Type B pancreatic cell (in vitro differentiated cells): ENCODE measurements around the gene FARSA. TPM values are rescaled to one million over a fixed set of nuclear protein-coding genes. Genes with fewer than 3 reads are reported as not detected.
"Not testable (repeated sequence)": the region's sequence is repeated elsewhere in the genome, so short reads cannot be mapped to it uniquely, and the experiment has no call there.

Source experiments
- DNase-seq: peaks from one replicate; pipeline ENCODE4 v3.0.0; 2021; ENCODE audit warnings: mixed read lengths; ENCODE audit not compliant: unreplicated experiment; ENCODE audit errors: extremely low spot score
- H3K27ac Mint-ChIP-seq: 2 replicates; pipeline ENCODE4 v1.8.0; 2021; ENCODE audit warnings: mild to moderate bottlenecking, mixed read lengths
- H3K27me3 Mint-ChIP-seq: 2 replicates; pipeline ENCODE4 v1.8.0; 2021; ENCODE audit warnings: mixed read lengths
- H3K36me3 Mint-ChIP-seq: 2 replicates; pipeline ENCODE4 v1.8.0; 2021; ENCODE audit warnings: mixed read lengths
- H3K4me1 Mint-ChIP-seq: one replicate; pipeline ENCODE4 v1.8.0; 2021; ENCODE audit warnings: mixed read lengths; ENCODE audit not compliant: unreplicated experiment
- H3K4me3 Mint-ChIP-seq: 2 replicates; pipeline ENCODE4 v1.8.0; 2021; ENCODE audit warnings: mild to moderate bottlenecking, mixed read lengths
- H3K9me3 Mint-ChIP-seq: 2 replicates; pipeline ENCODE4 v1.8.0; 2021; ENCODE audit warnings: mixed read lengths
- total RNA-seq: library from RNA; stranded (reverse); gene quantifications from 2 replicates; pipeline ENCODE4 v1.2.1, GENCODE V29; 2021; ENCODE audit warnings: low replicate concordance
- TF ChIP-seq, protein P1 (sequence below): fragments of 200-600 bp; sonication (generic); conservative IDR thresholded peaks from 2 replicates; pipeline ENCODE4 v1.5.0; 2021; ENCODE audit warnings: antibody characterized with exemption, mild to moderate bottlenecking

Gene FARSA
- total RNA-seq, 1 donor from 2014 or later, result 68.5 TPM

DNA sequence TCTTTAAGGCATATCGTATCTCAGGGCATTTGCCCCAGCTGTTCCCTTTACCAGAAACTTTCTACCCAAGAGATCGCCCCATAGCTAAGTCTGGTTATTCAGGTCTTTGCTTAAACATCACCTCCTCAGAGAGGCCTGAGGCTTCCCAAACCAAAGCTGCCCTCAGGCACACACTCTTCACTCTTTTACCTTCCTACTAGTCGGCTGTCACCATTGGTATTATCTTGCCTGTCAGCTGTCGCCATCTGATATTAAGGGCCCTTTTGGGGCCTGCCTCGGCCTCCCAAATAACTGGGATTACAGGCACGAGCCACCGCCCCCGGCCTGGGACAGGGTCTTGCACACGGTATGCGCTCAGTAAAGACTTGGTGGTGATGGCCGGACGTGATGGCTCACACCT is 22.5 kb upstream of the FARSA start:
- DNase-seq, result no peak
- H3K27ac Mint-ChIP-seq, result peak overlapping the region; percentile 66
- peak overlapping the region; percentile 88 for H3K4me3 Mint-ChIP-seq
- peaks cover 19% of the 10 kb centered on the region for H3K4me1 Mint-ChIP-seq
- peaks cover 8% of the 10 kb centered on the region for H3K36me3 Mint-ChIP-seq
- no peaks in the 10 kb centered on the region for H3K9me3 Mint-ChIP-seq
- H3K27me3 Mint-ChIP-seq, result peaks cover 2% of the 10 kb centered on the region
- TF ChIP-seq, protein P1, sequence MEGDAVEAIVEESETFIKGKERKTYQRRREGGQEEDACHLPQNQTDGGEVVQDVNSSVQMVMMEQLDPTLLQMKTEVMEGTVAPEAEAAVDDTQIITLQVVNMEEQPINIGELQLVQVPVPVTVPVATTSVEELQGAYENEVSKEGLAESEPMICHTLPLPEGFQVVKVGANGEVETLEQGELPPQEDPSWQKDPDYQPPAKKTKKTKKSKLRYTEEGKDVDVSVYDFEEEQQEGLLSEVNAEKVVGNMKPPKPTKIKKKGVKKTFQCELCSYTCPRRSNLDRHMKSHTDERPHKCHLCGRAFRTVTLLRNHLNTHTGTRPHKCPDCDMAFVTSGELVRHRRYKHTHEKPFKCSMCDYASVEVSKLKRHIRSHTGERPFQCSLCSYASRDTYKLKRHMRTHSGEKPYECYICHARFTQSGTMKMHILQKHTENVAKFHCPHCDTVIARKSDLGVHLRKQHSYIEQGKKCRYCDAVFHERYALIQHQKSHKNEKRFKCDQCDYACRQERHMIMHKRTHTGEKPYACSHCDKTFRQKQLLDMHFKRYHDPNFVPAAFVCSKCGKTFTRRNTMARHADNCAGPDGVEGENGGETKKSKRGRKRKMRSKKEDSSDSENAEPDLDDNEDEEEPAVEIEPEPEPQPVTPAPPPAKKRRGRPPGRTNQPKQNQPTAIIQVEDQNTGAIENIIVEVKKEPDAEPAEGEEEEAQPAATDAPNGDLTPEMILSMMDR, result no peak

DNA sequence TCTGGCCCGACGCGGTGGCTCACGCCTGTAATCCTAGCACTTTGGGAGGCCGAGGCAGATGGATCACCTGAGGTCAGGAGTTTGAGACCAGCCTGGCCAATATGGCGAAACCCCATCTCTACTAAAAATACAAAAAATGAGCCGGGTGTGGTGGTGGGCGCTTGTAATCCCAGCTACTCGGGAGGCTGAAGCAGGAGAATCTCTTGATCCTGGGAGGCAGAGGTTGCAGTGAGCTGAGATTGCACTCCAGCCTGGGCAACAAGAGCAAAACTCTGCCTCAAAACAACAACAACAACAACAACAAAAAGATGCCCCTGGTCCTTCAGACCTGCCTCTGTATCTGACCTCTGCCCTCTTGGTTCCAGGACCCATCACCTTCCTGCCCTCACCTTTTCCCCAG is 22.1 kb upstream of the FARSA start:
- Mint-ChIP-seq H3K27ac (peak overlapping the region; percentile 66), H3K4me3 (peak overlapping the region; percentile 88), H3K4me1 (peaks cover 19% of the 10 kb centered on the region)
- H3K36me3 Mint-ChIP-seq, H3K27me3 Mint-ChIP-seq, H3K9me3 Mint-ChIP-seq, DNase-seq: not testable (repeated sequence)

DNA sequence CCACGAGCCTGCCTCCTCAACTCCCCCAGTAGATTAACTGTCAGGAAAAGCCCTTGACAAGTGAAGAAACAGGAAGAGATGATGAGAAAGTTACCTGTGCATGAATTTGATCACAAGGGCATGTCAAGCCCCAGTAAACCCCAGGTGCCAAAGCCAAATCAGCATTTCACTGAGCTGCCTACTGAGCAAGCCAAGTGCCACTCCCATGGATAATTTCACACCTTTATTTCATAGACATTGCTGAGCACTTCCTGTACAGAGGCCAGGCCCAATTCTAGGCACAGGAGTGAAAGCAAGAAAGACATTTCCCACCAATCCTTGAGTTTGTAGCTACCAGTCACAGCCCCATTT is 21.1 kb upstream of the FARSA start:
- Mint-ChIP-seq H3K4me3 (peak overlapping the region; percentile 88), H3K27ac (peak overlapping the region; percentile 77)

DNA sequence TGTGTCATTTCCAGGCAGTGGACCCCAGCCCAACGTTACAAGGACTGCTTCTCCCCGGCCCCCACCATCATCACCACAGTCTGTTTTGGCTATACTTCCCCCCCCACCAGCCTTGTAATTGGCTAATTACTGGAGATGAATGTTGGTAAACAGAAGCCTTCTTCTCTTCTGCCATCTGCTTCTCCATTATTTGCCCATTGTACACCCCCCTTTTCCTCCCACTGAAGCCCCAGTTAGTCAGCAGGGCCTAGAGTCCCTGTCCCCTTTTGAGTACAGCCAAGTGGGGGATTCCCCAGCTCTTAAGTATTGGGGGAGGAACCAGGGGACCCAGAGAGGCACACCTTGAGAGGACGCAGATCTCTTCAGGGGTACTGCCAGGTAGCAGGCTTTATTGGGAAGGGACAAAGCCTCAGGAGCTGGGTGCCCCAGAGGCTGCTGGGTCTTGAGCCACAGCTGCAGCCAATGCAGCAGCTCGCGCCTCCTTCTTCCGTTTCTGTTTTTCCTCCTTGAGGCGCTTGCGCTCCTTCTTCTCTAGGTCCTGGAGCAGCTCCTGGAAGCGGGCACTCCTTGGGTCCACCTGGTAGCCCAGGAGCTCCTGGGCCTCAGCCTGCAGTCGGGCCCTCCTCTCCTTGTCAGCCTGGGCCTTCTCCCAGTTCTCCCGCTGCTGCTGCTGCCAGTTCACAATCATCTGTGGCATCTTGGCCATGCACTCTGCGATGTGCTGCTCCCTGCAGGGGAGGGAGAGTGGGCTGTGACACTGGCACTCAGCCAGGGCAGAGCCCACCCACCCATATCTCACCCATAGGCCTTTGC is 20.5 kb upstream of the FARSA start:
- peaks cover 19% of the 10 kb centered on the region for H3K4me1 Mint-ChIP-seq
- H3K27me3 Mint-ChIP-seq, result no peaks in the 10 kb centered on the region
- TF ChIP-seq, protein P1, result no peak
- H3K27ac Mint-ChIP-seq, result peak overlapping the region; percentile 77
- H3K9me3 Mint-ChIP-seq, result no peaks in the 10 kb centered on the region
- H3K36me3 Mint-ChIP-seq, result peaks cover 13% of the 10 kb centered on the region
- no peak for DNase-seq
- peak overlapping the region; percentile 88 for H3K4me3 Mint-ChIP-seq

More for the DNA sequence above, 21.1 kb upstream of the FARSA start:
- Mint-ChIP-seq H3K4me1 (peaks cover 19% of the 10 kb centered on the region), H3K36me3 (peaks cover 13% of the 10 kb centered on the region), H3K9me3 (no peaks in the 10 kb centered on the region), H3K27me3 (no peaks in the 10 kb centered on the region)
- no peak for DNase-seq
- TF ChIP-seq, protein P1, result no peak

DNA sequence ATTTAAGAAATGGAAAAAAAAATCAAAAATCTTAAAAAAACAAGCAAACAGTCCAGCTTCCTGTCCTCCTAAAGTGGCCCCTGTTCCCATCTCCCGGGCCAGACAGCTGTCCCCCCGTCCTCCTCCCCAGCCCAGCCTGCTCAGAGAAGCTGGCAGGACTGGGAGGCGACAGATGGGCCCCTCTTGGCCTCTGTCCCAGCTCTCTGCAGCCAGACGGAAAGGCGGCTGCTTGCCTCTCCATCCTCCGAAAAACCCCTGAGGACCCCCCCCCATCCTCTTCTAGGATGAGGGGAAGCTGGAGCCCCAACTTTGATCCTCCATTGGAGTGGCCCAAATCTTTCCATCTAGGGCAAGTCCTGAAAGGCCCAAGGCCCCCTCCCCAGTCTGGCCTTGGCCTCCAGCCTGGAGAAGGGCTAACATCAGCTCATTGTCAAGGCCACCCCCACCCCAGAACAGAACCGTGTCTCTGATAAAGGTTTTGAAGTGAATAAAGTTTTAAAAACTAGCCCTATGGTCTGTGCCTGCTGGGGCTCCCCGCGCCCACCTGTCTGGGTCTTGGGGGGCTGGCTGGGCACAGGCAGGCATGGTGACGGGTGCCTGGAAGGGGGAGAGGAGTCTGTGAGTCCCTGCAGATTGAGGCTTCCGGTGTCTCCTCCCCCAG is 19.8 kb upstream of the FARSA start:
- H3K4me3 Mint-ChIP-seq, result no peak overlapping the region
- H3K9me3 Mint-ChIP-seq, result no peaks in the 10 kb centered on the region
- no peaks in the 10 kb centered on the region for H3K27me3 Mint-ChIP-seq
- H3K36me3 Mint-ChIP-seq, result peaks cover 13% of the 10 kb centered on the region
- peaks cover 19% of the 10 kb centered on the region for H3K4me1 Mint-ChIP-seq
- H3K27ac Mint-ChIP-seq, result no peak overlapping the region
- no peak for DNase-seq
- TF ChIP-seq, protein P1, result no peak

DNA sequence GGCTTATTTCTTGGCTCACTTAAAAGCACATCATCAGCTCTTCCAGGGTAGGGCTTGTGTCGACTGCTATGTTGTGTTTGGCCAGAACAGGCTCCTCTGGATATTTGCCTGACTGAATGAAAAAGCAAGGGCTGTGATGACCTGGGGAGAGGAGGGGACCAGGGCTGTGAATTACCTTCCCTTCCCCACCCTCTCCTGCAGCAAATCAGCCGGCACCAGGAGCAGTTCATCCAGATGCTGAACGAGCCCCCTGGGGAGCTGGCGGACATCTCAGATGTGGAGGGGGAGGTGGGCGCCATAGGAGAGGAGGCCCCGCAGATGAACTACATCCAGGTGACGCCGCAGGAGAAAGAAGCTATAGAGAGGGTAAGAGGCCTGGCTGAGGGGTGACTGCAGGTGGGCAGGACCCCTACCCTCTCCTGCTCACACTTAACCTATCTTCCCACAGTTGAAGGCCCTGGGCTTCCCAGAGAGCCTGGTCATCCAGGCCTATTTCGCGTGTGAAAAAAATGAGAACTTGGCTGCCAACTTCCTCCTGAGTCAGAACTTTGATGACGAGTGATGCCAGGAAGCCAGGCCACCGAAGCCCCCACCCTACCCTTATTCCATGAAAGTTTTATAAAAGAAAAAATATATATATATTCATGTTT is 19.1 kb upstream of the FARSA start:
- TF ChIP-seq, protein P1, result no peak
- Mint-ChIP-seq H3K27me3 (no peaks in the 10 kb centered on the region), H3K9me3 (no peaks in the 10 kb centered on the region), H3K4me3 (no peak overlapping the region), H3K4me1 (peaks cover 19% of the 10 kb centered on the region), H3K36me3 (peaks cover 16% of the 10 kb centered on the region), H3K27ac (peak overlapping the region; percentile 39)
- no peak for DNase-seq

DNA sequence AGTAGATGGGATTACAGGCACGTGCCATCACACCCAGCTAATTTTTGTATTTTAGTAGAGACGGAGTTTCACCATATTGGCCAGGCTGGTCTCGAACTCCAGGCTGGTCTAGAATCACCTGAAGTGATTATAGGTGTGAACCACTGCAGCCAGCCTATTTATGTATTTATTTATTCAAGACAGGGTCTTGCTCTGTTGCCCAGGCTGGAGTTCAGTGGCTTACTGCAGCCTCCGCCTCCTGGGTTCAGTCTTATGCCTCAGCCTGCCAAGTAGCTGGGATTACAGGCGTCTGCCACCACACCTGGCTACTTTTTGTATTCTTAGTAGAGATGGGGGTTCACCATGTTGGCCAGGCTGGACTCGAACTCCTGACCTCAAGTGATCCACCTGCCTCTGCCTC is 18.5 kb upstream of the FARSA start:
- H3K9me3 Mint-ChIP-seq, H3K27ac Mint-ChIP-seq, DNase-seq, H3K4me3 Mint-ChIP-seq, H3K27me3 Mint-ChIP-seq: not testable (repeated sequence)
- Mint-ChIP-seq H3K4me1 (peaks cover 21% of the 10 kb centered on the region), H3K36me3 (peaks cover 17% of the 10 kb centered on the region)
